Medulla oblongata (tissue), 1 donor: ENCODE results near the gene SERPINB10.

Experiments
- DNase-seq: peaks from one replicate; pipeline ENCODE4 v3.0.0-alpha.2; 2015; ENCODE audit errors: extremely low spot score

SERPINB10 gene, protein sequence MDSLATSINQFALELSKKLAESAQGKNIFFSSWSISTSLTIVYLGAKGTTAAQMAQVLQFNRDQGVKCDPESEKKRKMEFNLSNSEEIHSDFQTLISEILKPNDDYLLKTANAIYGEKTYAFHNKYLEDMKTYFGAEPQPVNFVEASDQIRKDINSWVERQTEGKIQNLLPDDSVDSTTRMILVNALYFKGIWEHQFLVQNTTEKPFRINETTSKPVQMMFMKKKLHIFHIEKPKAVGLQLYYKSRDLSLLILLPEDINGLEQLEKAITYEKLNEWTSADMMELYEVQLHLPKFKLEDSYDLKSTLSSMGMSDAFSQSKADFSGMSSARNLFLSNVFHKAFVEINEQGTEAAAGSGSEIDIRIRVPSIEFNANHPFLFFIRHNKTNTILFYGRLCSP

DNA sequence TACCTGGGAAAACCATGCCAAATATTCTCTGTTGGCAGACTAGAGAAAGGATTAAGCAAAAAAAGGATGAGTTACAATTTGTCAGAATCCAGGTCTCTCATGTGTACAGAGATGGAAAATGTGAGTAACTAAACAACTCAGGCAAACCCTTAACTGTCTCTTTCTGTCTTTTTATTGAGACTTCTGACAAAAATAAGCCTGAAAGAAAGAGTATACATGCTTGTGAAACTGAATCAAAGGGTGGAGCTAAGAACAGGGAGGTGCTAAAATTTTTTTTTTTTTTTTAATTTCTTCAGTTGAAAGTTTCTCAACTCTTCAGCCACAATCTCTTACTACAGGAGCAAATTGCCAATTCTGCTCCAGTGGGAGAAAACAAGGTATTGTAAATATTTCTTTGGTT lies at the start of gene SERPINB10:
Gene SERPINB10 (plus strand): TSS at position 295 of the 400 bp plus-strand sequence. CDS start 7,553 bp downstream, outside the sequence.
- DNase-seq: no peak

GRCh38 chr18:63858456-63858855 lies 49.3 kb upstream of the SERPINB10 start:
- no peak for DNase-seq

DNA sequence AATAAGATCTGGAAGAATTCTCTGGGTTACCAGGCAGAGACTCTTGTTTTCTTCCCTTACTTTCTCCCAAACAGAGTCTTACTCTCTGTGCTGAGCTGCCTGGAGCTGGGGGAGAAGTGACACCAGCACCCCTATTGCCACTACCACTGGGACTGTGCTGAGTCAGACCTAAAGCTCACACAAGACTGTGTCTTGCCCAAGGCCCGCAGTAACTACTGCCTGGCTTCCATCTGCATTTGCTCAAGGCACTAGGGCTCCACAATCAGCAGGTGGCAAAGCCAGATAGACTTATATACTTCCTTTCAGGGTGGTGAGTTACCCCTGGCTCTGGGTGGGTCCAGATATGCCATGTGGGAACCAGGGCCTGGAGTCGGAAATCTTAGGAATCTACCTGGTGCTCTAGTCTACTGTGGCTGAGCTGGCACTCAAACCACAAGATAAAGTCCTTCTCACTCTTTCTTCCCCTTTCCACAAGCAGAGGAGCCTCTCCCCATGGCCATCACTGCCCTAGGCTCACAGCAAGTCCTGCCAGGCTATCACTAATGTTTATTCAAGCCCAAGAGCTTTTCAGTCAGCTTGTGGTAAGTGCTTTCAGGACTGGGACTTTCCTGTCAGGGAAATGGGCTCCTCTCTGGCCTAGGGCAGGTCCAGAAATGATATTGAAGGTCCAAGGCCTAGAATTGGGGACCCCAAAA lies 47.8 kb upstream of the SERPINB10 start:
- DNase-seq: no peak

DNA sequence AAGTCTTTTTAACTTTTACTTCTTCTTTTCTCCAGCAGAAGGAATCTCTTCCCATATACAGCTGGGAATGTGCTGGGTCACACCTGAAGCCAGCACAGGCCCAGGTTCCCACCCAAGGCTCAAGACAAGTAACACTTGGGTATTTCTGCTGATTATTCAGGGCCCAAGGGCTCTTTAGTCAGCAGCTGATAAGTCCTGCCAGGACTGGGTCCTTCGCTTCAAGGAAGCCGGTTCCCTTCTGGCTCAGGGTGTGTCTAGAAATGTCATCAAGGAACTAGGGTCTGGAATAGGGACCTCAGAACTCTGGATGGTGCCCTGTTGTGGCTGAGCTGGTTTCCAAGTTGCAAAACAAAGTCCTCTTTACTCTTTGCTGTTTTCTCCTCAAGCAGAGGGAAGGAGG lies 47.2 kb upstream of the SERPINB10 start:
- DNase-seq: no peak

DNA sequence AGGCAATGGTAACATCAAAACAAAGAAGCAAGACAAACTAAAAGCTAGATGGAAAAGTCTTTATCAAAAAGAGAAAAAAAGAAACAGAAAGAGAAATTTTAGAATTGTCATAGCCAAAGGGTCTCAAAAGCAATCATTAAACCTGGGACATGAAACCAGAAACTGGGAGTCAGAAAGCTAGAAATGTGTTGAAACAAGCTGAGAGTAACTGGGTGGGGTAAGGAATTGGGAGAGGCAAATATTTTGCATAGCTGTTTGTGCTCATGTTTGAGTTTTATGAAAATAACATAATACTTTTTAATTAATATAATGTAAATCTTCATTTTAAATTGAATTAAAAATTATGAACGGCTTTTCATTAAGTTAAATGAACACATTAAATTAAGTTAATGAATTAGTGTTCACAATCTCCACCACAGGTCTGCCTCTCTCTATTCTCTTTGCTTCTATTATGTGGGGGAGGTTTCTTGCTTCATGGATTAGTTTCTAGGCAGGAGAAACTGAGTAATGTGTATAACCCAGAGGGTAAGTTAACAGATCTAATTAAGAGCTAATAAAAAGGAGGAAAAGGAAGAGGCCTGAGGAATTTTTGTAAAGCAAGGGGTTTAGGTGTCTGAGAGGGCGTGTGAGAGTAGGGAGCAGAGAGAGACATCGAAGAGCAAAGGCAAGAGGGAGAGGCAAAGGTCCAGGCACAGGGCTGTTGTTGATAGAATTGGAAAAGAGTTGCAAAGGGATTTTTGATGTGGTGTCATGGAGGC lies 40.2 kb upstream of the SERPINB10 start:
- DNase-seq: no peak

GRCh38 chr18:63868546-63868945 lies 39.2 kb upstream of the SERPINB10 start:
- DNase-seq: no peak

DNA sequence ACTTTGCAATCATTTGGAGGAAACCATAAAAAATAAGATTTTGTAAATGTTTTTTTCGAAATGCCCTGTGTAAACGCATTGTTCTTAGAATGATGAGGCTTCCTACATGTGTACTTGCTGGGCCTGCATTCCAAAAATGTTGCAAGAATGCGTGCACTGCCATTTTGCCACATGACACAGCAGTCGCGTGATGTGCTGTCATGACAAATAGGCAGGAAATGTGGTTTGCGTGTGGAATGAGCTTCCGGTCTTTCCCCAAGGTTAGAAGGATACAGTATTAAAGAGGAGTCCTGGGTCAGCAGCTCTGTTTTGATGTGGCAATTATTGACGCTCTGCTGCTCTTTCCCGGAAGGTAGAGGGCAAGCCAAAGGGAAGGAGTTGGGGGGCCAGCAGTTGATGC lies 38.4 kb upstream of the SERPINB10 start:
- no peak for DNase-seq

- no peak for DNase-seq
Measured at GRCh38 chr18:63869851-63870250, 37.9 kb upstream of the SERPINB10 start.

DNA sequence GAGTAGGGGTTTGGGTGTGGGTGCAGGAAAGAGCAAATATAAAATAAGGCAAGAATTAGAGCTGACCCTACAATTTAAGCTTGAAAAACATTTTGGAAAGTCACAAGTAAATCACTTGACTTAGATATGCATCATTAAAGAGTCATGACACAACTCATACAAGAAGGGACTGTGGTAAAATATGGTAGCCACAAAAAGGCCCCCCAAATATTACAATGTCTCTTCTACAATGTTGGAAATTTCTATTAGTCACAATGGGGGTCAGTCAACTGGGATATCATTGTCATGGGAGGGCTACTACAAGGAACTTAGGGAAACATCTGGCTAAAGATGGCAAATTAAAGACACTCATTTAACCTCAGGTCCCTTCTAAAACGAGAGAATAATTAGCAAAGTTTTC lies 35.9 kb upstream of the SERPINB10 start:
- DNase-seq: no peak

DNA sequence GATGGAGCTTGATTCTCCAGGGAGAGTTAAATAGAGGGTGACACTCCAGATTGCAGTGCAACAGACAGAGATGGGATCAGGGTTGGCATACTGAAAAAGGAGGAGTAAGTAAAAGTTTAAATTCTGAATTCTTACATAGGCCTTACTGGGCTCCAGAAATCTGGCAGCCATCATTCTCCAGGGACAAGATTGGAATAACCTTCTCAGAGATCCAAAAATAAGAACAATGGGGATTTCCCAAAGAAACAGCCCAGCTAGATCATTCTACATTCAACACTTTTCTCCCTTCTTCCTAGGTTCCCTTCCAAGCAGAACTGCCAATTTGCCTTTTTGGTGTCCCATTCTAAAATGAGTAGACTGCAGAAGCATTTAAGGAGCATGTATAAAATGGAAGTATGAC lies 35.2 kb upstream of the SERPINB10 start:
- DNase-seq: no peak

DNA sequence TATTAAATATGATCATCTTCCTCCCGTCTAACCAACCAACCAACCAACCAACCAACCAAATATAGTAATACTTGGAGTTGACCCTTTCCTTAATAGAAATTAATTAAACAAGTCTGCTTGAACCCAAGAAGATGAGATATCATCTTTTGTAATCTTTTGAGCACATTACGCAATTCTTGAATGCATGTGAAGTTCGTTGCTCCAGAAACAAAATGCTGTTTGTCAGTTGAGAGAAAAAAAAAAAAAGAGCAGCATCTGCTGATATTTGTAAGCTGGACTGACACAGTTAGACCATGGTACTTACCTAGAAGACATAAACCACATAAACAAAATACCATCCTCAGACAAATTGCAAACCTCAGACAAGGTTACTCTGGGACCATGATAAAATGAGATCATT lies 29.4 kb upstream of the SERPINB10 start:
- no peak for DNase-seq

GRCh38 chr18:63878925-63879324 lies 28.8 kb upstream of the SERPINB10 start:
- no peak for DNase-seq

DNA sequence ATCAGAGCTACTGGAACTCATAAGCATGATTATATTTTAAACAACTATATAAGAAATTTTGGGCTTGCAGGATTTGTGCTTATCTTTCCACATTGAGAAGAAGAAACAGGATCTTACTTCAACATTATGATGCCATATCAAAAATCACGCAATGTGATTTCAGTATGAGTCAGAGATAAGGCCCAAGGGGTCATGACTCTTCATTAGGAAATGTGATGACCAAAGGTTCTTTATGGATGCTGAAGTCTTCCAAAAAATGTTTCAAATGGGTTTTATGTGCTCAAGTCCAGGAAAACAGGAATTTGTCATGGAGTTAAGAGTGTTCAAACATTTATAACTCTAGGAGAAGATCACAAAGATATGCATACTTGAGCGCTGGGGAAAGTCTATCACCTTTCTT lies 28.0 kb upstream of the SERPINB10 start:
- DNase-seq: no peak

GRCh38 chr18:63881851-63882250 lies 25.9 kb upstream of the SERPINB10 start:
- DNase-seq: no peak

DNA sequence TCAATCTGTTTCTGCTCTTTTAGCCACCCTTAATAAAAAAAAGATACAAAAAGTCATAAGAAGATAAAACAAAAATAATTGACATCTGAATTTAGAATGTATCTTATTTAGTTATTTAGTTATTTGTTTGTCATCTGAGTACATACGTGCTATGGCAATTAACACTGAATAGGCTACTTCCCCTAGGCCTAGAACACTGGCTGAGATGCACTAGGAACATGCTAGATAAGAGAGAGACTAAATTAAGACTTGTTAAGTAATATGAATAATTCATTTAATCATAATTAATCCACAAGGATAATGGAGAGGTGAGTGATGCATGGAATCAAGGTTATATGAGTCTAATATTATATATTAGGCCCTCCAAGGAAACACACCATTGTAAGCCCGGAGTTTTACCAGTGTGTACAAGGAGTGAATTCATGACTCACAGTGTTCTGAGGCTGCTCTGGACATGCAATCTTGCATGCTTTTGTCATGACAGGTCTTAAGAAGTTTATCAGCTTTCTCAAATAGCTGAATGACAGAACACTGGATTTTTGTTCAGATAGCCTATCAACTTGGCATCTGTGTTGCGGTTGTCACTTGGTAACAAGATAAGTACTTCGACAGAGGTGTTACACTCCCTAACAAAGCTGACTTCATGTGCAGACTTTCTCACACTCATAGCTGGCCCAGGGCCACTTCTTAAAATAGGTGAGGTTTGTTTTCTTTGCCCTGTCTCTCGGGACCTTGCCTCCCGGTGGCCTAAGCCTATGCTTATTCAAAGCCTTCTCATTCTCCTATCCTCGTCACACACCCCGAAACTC lies 25.2 kb upstream of the SERPINB10 start:
- no peak for DNase-seq

DNA sequence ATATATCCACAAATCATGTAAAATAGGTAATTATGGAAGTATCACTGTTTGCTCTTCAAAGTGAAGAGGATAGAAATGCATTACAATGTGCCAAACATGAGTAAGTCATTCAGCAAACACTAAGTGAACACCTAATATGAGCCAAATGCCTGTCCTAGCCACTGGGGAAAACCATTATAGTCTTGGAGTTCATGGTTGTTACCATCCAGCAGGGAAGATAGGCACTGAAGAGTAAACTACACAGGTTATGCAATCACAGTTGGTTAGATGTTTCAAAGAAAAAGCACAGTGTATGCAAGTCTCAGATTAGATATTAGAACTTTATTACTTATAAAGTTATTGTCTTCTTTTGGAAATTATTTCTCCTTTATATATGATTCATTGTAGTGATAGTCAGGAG lies 24.1 kb upstream of the SERPINB10 start:
- DNase-seq: no peak

- no peak for DNase-seq
Measured at GRCh38 chr18:63887424-63887823, 20.3 kb upstream of the SERPINB10 start, which contains the start of gene SERPINB2. SERPINB2 (plus strand) TSS chr18:63887705; CDS start chr18:63891445, 3,740 bp downstream.

- DNase-seq: no peak
Measured at GRCh38 chr18:63888470-63889190, 19.1 kb upstream of the SERPINB10 start.

GRCh38 chr18:63889626-63890025 lies 18.1 kb upstream of the SERPINB10 start:
- no peak for DNase-seq

- DNase-seq: no peak
Measured at GRCh38 chr18:63890237-63890949, 17.4 kb upstream of the SERPINB10 start.
